Peyer's patch (tissue), 4 donors: ENCODE measurements around the gene RCOR3. TPM values are rescaled to one million over a fixed set of nuclear protein-coding genes. Genes with fewer than 3 reads are reported as not detected.

ENCODE experiments used
- DNase-seq, 3 donors: peaks; one replicate each; pipeline ENCODE4 v3.0.0-alpha.2; 2017 to 2019
- H3K27ac ChIP-seq, 4 donors: fragments of 200-600 bp; sonication (generic); one replicate each; pipeline ENCODE4 v1.5.1; 2016 to 2019
- H3K27me3 ChIP-seq, 2 donors: fragments of 200-600 bp; sonication (generic); one replicate each; pipeline ENCODE4 v1.5.1; 2019
- H3K36me3 ChIP-seq, 3 donors: fragments of 200-600 bp; sonication (generic); one replicate each; pipeline ENCODE4 v1.5.1; 2016 to 2019
- H3K4me1 ChIP-seq, 4 donors: fragments of 200-600 bp; sonication (generic); one replicate each; pipeline ENCODE4 v1.5.1; 2016 to 2019
- H3K4me3 ChIP-seq, 4 donors: fragments of 200-600 bp; sonication (generic); 1 replicate in 3 of 4; 2 replicates in 1 of 4; pipeline ENCODE4 v1.5.1; 2016 to 2019; ENCODE audit warnings: mild to moderate bottlenecking in 1 of 4
- H3K9me3 ChIP-seq, 4 donors: fragments of 200-600 bp; sonication (generic); one replicate each; pipeline ENCODE4 v1.5.1; 2016 to 2019; ENCODE audit warnings: mild to moderate bottlenecking in 1 of 4
- CTCF ChIP-seq, 6 experiments: fragments of 450-650 bp in 4 of 6; fragments of 200-600 bp in 2 of 6; sonication (generic) in 1 of 6; IDR thresholded peaks; one replicate each; pipeline ENCODE4 v1.5.1; 2017 to 2019; ENCODE audit warnings: antibody characterized with exemption in 6 of 6, mild to moderate bottlenecking in 3 of 6, moderate library complexity in 1 of 6
- POLR2A ChIP-seq, 2 donors: fragments of 450-650 bp; IDR thresholded peaks; one replicate each; pipeline ENCODE4 v1.5.1; 2017; ENCODE audit warnings: antibody characterized with exemption in 2 of 2, mild to moderate bottlenecking in 2 of 2, moderate library complexity in 2 of 2
- total RNA-seq, 4 donors: library from RNA; depleted of rRNA; stranded (reverse); fragments of >200 nt; gene quantifications; one replicate each; pipeline ENCODE4 v1.1.0, GENCODE V29; 2016

Gene RCOR3
- total RNA-seq, 4 donors from 2014 or later, result 69.3 to 95.4 (median 74.7) TPM

GRCh38 chr1:211336775-211337174 is 77.6 kb downstream of the RCOR3 start:
- Histone ChIP-seq H3K4me3 (peak overlapping the region in 1 of 4 donors; percentile 26), H3K4me1 (peaks cover 3 to 73% (median 55%) of the 10 kb centered on the region in 4 donors), H3K9me3 (no peaks in the 10 kb centered on the region), H3K36me3 (no peaks in the 10 kb centered on the region), H3K27me3 (no peaks in the 10 kb centered on the region), H3K27ac (peak overlapping the region; percentile 56 to 94 (median 71))
- no peak for DNase-seq
- TF ChIP-seq POLR2A (IDR thresholded peaks at IDR 0.05), result no peak
- TF ChIP-seq CTCF (IDR thresholded peaks at IDR 0.05), result no peak

GRCh38 chr1:211337430-211338223 is 78.5 kb downstream of the RCOR3 start:
- H3K27ac ChIP-seq, result peak overlapping the region in 3 of 4 donors; percentile 0 to 94 (median 70)
- H3K9me3 ChIP-seq, result no peaks in the 10 kb centered on the region
- H3K4me1 ChIP-seq, result peaks cover 3 to 65% (median 49%) of the 10 kb centered on the region in 4 donors
- DNase-seq, result no peak
- TF ChIP-seq CTCF (IDR thresholded peaks at IDR 0.05) (no peak), POLR2A (IDR thresholded peaks at IDR 0.05) (no peak)
- H3K36me3 ChIP-seq, result no peaks in the 10 kb centered on the region
- no peak overlapping the region for H3K4me3 ChIP-seq
- no peaks in the 10 kb centered on the region for H3K27me3 ChIP-seq

GRCh38 chr1:211338224-211338620 is 79.1 kb downstream of the RCOR3 start:
- Histone ChIP-seq H3K4me3 (no peak overlapping the region), H3K27me3 (no peaks in the 10 kb centered on the region), H3K4me1 (peaks cover 3 to 60% (median 47%) of the 10 kb centered on the region in 4 donors), H3K27ac (peak overlapping the region in 1 of 4 donors; percentile 94), H3K9me3 (no peaks in the 10 kb centered on the region), H3K36me3 (no peaks in the 10 kb centered on the region)
- no peak for TF ChIP-seq POLR2A (IDR thresholded peaks at IDR 0.05)
- TF ChIP-seq CTCF (IDR thresholded peaks at IDR 0.05), result no peak
- DNase-seq, result no peak

GRCh38 chr1:211339631-211340041 is 80.5 kb downstream of the RCOR3 start:
- H3K27me3 ChIP-seq, result no peaks in the 10 kb centered on the region
- DNase-seq, result peak in 2 of 3 donors; percentile 50 to 61
- no peaks in the 10 kb centered on the region for H3K36me3 ChIP-seq
- H3K4me1 ChIP-seq, result peaks cover 3 to 54% (median 44%) of the 10 kb centered on the region in 4 donors
- no peak overlapping the region for H3K4me3 ChIP-seq
- peak overlapping the region in 1 of 4 donors; percentile 42 for H3K27ac ChIP-seq
- H3K9me3 ChIP-seq, result no peaks in the 10 kb centered on the region
- TF ChIP-seq POLR2A (IDR thresholded peaks at IDR 0.05) (no peak), CTCF (IDR thresholded peaks at IDR 0.05) (no peak)

- H3K27ac ChIP-seq, result peak overlapping the region in 1 of 4 donors; percentile 30
- peak in 2 of 3 donors; percentile 15 to 59 for DNase-seq
- no peaks in the 10 kb centered on the region for H3K9me3 ChIP-seq
- TF ChIP-seq CTCF (IDR thresholded peaks at IDR 0.05) (no peak), POLR2A (IDR thresholded peaks at IDR 0.05) (no peak)
- no peaks in the 10 kb centered on the region for H3K36me3 ChIP-seq
- H3K4me1 ChIP-seq, result peaks cover 3 to 43% (median 38%) of the 10 kb centered on the region in 4 donors
- H3K4me3 ChIP-seq, result no peak overlapping the region
- no peaks in the 10 kb centered on the region for H3K27me3 ChIP-seq
Measured at GRCh38 chr1:211340622-211341507, 81.7 kb downstream of the RCOR3 start.
